Fibroblast of the conjunctiva (primary cell): ENCODE data around the gene COL12A1.
A peak's percentile ranks its signal among the peaks of the same experiment; 100 is the strongest.

Source experiments
- DNase-seq: peaks from one replicate; pipeline ENCODE4 v3.0.0-alpha.2; 2010; ENCODE audit warnings: low read depth

Gene COL12A1

DNA sequence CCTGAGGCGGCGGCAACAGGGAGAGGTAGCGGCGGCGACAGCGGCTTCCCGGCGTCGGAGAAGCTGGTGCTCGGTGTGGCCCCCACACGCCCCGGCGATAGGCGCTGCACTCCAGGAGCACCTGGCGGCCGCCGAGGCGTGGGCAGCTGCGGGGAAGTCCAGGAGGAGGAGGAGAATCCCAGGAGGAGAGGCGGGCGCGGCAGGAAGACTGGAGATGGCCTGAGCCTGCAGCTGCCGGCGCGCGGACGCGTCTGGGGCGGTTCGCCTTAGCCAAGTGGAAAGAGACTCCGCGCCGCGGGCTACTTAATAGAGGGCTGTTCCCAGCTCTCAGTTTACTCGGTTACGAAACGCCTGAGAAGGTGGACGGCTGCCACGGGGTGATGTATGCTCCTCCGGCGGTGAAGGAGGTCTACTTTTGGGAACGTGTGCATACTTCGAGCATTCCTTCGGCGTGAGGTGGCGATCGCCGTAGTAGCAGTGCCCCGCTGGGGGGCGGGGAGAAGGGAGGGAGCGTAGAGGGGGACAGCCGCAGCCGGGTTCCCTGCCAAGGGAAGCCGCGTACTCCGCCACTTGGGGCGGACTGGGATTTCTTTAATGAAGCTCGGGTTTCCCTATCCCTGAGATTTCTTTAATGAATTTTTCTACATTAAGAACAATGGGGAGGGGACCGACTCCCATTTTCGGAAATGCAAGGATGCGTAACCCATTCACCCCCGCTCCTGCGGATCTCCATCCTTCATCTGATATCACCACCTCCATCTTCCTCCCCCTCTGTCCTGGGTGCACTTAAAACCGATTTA is at the start of gene COL12A1:
Gene COL12A1, minus strand, starts transcription at position 278 of the 800 bp plus-strand sequence. CDS start 3,261 bp downstream, outside the sequence.
- peak; percentile 99 for DNase-seq

DNA sequence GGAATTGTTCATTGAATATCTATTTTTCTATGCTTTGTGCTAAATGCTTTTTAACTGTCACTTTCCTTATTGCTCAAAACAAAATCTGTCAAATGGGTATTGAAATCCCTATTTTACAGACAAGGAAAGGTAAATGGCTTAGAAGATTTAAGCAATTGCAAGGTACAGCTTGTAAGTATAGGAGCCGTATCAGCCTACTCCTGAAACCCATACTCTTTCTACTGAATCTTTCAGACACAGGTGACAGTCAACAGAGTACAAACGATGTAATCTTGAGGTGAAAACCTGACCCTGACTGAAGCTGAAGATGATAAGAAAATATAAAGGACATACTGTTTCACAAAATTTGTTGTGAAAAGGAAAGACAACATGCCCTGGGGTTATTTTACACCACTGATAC is 44.7 kb upstream of the COL12A1 start:
- DNase-seq = no peak

- DNase-seq = no peak
Measured at GRCh38 chr6:75249837-75250236, 44.0 kb upstream of the COL12A1 start.

- no peak for DNase-seq
Measured at GRCh38 chr6:75246386-75246785, 40.5 kb upstream of the COL12A1 start.

- DNase-seq = no peak
Measured at GRCh38 chr6:75244063-75244584, 38.3 kb upstream of the COL12A1 start.

DNA sequence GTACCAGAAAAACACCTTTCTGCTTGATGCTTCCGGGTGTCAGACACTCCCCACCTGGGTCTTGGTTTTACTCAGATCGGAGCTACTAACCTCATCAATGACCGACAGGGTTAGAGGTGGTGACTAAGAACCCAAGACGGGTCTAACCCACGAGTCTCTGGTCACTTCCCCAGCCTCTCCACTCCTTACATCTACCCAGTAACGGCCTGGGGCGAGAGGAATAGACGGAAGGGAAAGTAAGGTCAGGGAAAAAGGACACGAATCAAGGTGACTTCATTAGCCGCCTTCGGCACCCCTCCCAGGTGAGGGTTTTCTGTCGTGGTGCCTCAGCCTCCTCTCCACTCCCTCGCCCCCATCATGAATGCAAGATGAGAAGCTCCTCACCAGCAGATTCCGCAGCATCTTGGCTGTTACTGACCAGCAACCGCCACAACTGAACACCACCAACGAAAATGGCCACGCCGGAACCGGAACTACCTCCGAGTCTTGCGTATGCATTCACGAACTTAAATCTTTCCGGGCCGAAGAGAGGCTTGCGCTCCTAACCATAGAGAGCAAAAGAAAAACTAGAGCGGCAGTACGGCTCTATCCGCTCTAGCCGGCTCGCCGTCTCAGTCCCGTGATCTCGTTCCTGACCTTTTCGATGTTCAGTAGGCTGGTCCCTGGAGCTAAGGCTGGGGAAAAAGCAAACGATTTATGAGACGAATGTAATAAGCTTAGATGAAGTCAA is 37.6 kb upstream of the COL12A1 start, which contains the start of gene COX7A2:
Gene COX7A2, minus strand, starts transcription at position 469 of the 730 bp plus-strand sequence. Its CDS starts 67 bp downstream, at position 402.
- DNase-seq = peak; percentile 96

GRCh38 chr6:75236630-75237029 is 30.8 kb upstream of the COL12A1 start:
- no peak for DNase-seq

GRCh38 chr6:75235271-75235670 is 29.4 kb upstream of the COL12A1 start:
- DNase-seq = no peak

GRCh38 chr6:75234126-75234865 is 28.4 kb upstream of the COL12A1 start:
- no peak for DNase-seq

GRCh38 chr6:75233092-75233615 is 27.3 kb upstream of the COL12A1 start:
- no peak for DNase-seq

- peak; percentile 57 for DNase-seq
Measured at GRCh38 chr6:75230484-75231325, 24.9 kb upstream of the COL12A1 start.

GRCh38 chr6:75224303-75224926 is 18.6 kb upstream of the COL12A1 start:
- no peak for DNase-seq

DNA sequence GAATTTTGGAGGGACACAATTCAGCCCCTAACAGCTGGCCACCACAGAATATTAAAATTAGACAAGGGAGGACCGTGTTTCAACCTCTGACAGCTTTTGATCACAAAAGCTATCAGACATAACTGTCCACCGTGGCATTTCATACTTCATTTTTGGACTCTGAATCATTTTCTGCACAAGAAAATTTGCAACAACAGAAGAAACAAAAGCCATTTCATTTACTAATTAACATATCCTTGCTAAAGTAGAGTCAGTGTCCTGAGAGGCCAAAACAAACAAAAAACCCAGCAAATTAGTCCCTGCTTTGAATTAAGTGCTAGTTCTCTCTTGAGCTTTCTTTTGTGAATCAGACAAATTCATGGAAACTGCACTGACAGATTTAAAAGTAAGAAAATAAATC is 17.6 kb upstream of the COL12A1 start:
- no peak for DNase-seq

DNA sequence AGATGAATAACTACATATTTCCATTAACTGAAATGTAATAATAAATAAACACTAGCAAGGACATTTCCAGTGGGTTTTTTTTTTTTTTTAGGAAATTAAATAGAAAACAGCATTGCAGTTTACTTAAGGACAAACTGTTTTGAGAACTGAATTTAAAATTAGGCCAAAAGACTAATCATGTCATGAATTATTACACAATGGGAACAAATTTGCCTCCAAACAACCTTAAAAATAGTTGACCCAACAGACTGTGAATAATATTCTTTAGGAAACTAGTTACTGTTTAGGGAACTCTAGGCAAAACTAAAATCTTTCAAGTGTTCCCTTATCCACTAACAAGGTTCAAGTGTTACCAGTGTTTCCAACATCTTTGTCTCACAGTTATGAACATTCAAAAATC is 16.4 kb upstream of the COL12A1 start:
- no peak for DNase-seq

DNA sequence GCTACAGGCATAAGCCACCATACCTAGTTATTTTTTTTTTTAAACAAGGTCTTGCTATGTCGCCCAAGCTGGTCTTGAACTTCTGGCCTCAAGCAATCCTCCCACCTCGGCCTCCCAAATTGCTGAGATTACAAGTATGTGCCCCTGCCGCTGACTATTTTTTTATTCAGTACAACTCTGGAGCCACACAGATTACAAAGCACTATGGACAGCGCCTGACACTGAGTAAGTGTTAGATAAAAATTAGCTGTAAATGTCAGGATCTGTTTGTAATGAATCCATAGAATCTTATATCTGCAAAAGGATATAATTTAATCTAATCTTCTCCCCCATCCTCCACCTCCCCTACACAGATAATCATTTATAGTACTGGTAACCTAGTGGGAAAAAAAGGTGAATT is 15.3 kb upstream of the COL12A1 start:
- no peak for DNase-seq

DNA sequence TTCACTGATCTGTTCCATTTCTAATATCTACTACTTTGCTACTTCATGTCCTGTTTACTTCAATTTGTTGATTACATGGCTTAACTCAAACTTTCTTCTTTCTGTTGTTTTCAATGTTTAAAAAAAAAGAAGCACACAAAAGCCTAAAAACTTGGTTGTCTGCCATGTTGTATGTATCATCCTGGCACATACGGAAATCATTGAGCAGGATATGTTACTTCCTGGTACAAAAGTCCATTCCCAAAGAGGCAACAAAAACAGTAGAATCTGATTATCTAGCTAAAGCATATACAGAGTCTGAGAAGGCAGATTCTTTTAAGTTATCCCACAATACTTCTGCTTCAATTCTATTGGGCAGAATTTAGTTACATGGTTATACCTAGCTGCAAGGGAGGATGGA is 14.5 kb upstream of the COL12A1 start:
- DNase-seq = no peak

DNA sequence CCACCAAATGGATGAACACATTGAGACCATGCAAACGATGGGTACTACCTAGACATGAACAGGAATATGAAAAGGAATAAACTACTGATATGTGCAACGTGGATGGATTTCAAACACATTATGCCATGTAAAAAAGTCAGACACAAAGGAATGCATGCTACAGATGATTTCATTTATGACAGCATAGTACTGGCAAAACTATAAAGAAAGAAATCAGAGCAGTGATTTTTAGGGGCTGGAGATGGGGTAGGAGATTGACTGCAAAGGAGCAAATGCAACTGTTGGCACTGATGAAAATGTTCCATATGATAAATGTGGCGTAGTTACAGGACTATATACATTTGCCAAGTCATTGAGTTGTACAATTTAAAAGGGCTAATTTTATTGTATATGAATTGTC is 13.4 kb upstream of the COL12A1 start:
- no peak for DNase-seq

- no peak for DNase-seq
Measured at GRCh38 chr6:75217193-75217592, 11.3 kb upstream of the COL12A1 start.

- no peak for DNase-seq
Measured at GRCh38 chr6:75215291-75215690, 9.4 kb upstream of the COL12A1 start.

DNA sequence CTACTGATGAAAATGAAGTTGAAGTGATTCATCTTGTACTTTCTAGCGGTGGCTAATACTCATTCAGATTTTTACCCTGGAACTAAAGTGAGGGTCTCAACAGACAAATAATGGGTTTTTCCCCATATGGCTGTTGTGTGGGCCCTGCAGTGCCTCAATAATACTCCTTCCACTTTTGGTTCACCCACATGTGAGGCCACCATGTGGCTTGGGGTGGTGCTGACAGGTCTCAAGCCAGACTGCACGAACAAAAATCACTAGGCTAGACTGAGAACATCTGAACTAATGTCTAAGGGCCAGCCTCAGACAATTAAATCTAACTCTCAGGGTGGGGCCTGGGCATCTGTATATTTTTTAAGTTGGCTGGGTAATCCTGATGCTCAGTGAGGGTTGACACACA is 7.9 kb upstream of the COL12A1 start:
- DNase-seq = no peak

GRCh38 chr6:75213112-75213511 is 7.3 kb upstream of the COL12A1 start:
- DNase-seq = no peak
